Tibial nerve (tissue), 4 donors: ENCODE data around the gene UPK3BL1.
"Not testable (repeated sequence)": the region's sequence is repeated elsewhere in the genome, so short reads cannot be mapped to it uniquely, and the experiment has no call there.

Source experiments
- EP300 ChIP-seq, 2 donors: sonication (generic); formaldehyde crosslinking; IDR thresholded peaks; one replicate each; pipeline ENCODE4 v1.6.1; 2017; ENCODE audit warnings: antibody characterized with exemption in 2 of 2, mild to moderate bottlenecking in 1 of 2
- POLR2A ChIP-seq, 2 donors: fragments of 450-650 bp; IDR thresholded peaks; one replicate each; pipeline ENCODE4 v1.6.1; 2017; ENCODE audit warnings: antibody characterized with exemption in 2 of 2, mild to moderate bottlenecking in 2 of 2, moderate library complexity in 2 of 2
- TF ChIP-seq, protein P1 (sequence below), 5 experiments: fragments of 200-600 bp in 3 of 5; fragments of 450-650 bp in 2 of 5; sonication (generic) in 3 of 5; IDR thresholded peaks; one replicate each; pipeline ENCODE4 v1.5.1; 2016 to 2019; ENCODE audit warnings: antibody characterized with exemption in 5 of 5, mild to moderate bottlenecking in 3 of 5, moderate library complexity in 2 of 5

DNA sequence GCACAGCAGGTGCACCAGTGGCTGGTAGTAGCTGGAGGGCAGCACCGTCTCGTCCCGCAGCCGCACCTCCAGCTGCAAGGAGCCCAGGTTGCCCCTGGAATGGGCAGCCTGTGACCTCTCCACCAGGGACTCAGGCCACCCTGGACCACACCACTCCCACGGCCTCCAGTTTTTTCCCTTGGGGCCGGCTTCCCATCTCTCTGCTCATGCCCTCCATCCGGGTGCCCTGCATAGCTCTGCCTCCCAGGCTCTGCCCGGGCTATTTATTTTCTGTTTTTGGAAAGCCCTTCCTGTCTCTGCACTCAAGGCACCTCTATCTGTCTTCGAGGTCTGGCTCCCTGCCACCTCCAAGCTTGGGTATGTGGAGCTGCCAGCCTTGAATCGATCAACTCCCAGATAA lies 46.6 kb downstream of the UPK3BL1 start:
- TF ChIP-seq, protein P1, sequence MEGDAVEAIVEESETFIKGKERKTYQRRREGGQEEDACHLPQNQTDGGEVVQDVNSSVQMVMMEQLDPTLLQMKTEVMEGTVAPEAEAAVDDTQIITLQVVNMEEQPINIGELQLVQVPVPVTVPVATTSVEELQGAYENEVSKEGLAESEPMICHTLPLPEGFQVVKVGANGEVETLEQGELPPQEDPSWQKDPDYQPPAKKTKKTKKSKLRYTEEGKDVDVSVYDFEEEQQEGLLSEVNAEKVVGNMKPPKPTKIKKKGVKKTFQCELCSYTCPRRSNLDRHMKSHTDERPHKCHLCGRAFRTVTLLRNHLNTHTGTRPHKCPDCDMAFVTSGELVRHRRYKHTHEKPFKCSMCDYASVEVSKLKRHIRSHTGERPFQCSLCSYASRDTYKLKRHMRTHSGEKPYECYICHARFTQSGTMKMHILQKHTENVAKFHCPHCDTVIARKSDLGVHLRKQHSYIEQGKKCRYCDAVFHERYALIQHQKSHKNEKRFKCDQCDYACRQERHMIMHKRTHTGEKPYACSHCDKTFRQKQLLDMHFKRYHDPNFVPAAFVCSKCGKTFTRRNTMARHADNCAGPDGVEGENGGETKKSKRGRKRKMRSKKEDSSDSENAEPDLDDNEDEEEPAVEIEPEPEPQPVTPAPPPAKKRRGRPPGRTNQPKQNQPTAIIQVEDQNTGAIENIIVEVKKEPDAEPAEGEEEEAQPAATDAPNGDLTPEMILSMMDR (IDR thresholded peaks at IDR 0.05), result not testable (repeated sequence)
- TF ChIP-seq POLR2A, EP300 (IDR thresholded peaks at IDR 0.05): not testable (repeated sequence)
